Measurements from ENCODE around the gene TNNI3K.

TNNI3K gene

GRCh38 chr1:74317663-74318062 lies 82.5 kb downstream of the TNNI3K start:
- DNase-seq: no peak

DNA sequence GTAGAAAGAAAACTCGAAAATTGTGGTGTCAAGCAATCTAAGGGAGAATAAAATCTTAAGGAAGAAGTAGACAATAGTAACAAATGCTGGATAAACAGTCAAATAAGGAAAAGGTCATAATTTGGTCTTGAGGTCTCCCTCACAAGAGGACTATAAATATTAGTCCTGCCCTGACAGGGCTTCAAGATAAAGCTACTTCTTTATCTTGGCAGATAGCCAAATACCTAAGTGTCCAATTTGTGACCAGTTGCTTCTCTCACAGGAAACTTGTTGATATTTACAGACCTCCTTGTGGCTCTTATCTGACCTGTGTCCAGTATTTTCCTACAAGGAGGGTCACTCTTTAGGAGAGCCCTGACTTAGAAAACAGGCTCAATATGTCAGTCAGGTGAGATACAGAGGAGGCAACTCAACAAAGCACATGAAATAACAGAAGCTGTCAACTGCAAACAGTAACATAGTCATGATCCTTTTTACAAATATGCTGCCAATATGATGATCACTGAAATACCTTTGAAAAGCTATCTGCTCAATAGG lies 88.8 kb downstream of the TNNI3K start:
- no peak for DNase-seq

More at GRCh38 chr1:74317663-74318062, 82.5 kb downstream of the TNNI3K start:
- TF ChIP-seq CTCF (IDR thresholded peaks at IDR 0.05; ENCODE audit: low read depth, low read length): no peak
- no peak overlapping the region for H3K27ac ChIP-seq
- no peaks in the 10 kb centered on the region for H3K36me3 ChIP-seq
- no peaks in the 10 kb centered on the region for H3K27me3 ChIP-seq (ENCODE audit: insufficient read depth, low read depth, severe bottlenecking)
- no peak overlapping the region for H3K4me3 ChIP-seq (ENCODE audit: low read depth, low read length)
- H3K9me3 ChIP-seq (ENCODE audit: severe bottlenecking): no peaks in the 10 kb centered on the region

DNA sequence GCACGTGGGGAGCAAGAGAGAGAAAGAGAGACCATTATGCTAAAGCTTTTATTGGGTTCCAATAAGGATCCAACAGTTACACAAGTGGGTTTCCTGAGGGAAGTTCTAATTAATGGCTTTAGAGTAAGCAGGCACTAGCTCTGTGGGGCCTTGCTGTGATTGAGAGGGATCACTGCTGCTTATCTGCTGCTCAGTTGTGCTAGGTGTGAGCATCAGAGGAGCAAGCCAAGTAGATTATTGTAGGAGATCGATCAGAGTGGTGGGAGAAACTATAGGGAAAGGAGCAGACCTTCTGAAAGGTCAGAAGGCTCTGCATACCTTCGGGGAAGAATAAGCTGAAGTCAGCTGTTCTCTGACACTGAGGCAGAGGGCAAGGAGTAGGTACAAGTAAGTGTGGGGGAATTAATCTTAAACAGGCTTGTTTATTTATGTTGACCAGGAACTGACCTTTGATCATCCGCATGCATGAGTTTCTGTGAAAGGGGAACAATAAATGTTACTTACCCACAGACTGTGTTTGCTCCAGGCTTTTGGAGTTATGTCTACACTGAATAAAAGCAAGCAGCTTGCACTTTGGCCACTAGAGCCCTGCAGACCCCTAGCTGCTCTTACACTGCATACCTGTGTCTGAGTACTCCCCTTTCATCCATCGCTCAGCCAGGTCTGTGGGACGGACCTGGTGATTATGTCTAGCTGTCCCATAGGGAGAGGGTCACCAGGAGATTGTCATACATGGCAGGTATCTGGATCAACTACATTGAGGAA lies 89.7 kb downstream of the TNNI3K start:
- no peak for DNase-seq

More for the DNA sequence above, 88.8 kb downstream of the TNNI3K start:
- Histone ChIP-seq H3K27ac (no peak overlapping the region), H3K9me3 (ENCODE audit: severe bottlenecking) (no peaks in the 10 kb centered on the region), H3K4me3 (ENCODE audit: low read depth, low read length) (no peak overlapping the region), H3K27me3 (ENCODE audit: insufficient read depth, low read depth, severe bottlenecking) (no peaks in the 10 kb centered on the region), H3K36me3 (no peaks in the 10 kb centered on the region)
- no peak for TF ChIP-seq CTCF (IDR thresholded peaks at IDR 0.05; ENCODE audit: low read depth, low read length)

GRCh38 chr1:74328851-74329250 lies 93.7 kb downstream of the TNNI3K start:
- H3K9me3 ChIP-seq (ENCODE audit: severe bottlenecking): no peaks in the 10 kb centered on the region

More for the DNA sequence above, 89.7 kb downstream of the TNNI3K start:
- H3K4me3 ChIP-seq (ENCODE audit: low read depth, low read length): no peak overlapping the region
- no peaks in the 10 kb centered on the region for H3K27me3 ChIP-seq (ENCODE audit: insufficient read depth, low read depth, severe bottlenecking)
- no peak overlapping the region for H3K27ac ChIP-seq
- H3K9me3 ChIP-seq (ENCODE audit: severe bottlenecking): no peaks in the 10 kb centered on the region
- no peak for TF ChIP-seq CTCF (IDR thresholded peaks at IDR 0.05; ENCODE audit: low read depth, low read length)
- H3K36me3 ChIP-seq: no peaks in the 10 kb centered on the region

GRCh38 chr1:74333244-74333643 lies 98.1 kb downstream of the TNNI3K start:
- no peak overlapping the region for H3K4me3 ChIP-seq (ENCODE audit: low read depth, low read length)
- H3K27ac ChIP-seq: no peak overlapping the region
- no peak for DNase-seq
- TF ChIP-seq CTCF (IDR thresholded peaks at IDR 0.05; ENCODE audit: low read depth, low read length): no peak
- H3K9me3 ChIP-seq (ENCODE audit: severe bottlenecking): no peaks in the 10 kb centered on the region
- no peaks in the 10 kb centered on the region for H3K36me3 ChIP-seq
- no peaks in the 10 kb centered on the region for H3K27me3 ChIP-seq (ENCODE audit: insufficient read depth, low read depth, severe bottlenecking)

More at GRCh38 chr1:74328851-74329250, 93.7 kb downstream of the TNNI3K start:
- TF ChIP-seq CTCF (IDR thresholded peaks at IDR 0.05; ENCODE audit: low read depth, low read length): no peak
- no peak for DNase-seq
- no peak overlapping the region for H3K27ac ChIP-seq
- H3K36me3 ChIP-seq: no peaks in the 10 kb centered on the region
- no peak overlapping the region for H3K4me3 ChIP-seq (ENCODE audit: low read depth, low read length)
- H3K27me3 ChIP-seq (ENCODE audit: insufficient read depth, low read depth, severe bottlenecking): no peaks in the 10 kb centered on the region

All from WERI-Rb-1 (cell line).